Fibroblast of pulmonary artery (primary cell): ENCODE results near the gene HSD3B7.

ENCODE experiments used
- DNase-seq: peaks from one replicate; pipeline ENCODE4 v3.0.0-alpha.2; 2010; ENCODE audit warnings: low read depth
- H3K4me3 ChIP-seq: replicated peaks from 2 replicates; pipeline ENCODE4 v1.5.1; 2011; ENCODE audit warnings: low read depth, mild to moderate bottlenecking, control low read depth, low read length, moderate library complexity
- TF ChIP-seq, protein P1 (sequence below): IDR thresholded peaks from 2 replicates; pipeline ENCODE4 v1.5.1; 2011; ENCODE audit warnings: mild to moderate bottlenecking, control low read depth, low read length, inconsistent platforms; ENCODE audit errors: missing control alignments

Gene HSD3B7

GRCh38 chr16:30983898-30984610 lies 953 bp upstream of the HSD3B7 start:
- TF ChIP-seq, protein P1, sequence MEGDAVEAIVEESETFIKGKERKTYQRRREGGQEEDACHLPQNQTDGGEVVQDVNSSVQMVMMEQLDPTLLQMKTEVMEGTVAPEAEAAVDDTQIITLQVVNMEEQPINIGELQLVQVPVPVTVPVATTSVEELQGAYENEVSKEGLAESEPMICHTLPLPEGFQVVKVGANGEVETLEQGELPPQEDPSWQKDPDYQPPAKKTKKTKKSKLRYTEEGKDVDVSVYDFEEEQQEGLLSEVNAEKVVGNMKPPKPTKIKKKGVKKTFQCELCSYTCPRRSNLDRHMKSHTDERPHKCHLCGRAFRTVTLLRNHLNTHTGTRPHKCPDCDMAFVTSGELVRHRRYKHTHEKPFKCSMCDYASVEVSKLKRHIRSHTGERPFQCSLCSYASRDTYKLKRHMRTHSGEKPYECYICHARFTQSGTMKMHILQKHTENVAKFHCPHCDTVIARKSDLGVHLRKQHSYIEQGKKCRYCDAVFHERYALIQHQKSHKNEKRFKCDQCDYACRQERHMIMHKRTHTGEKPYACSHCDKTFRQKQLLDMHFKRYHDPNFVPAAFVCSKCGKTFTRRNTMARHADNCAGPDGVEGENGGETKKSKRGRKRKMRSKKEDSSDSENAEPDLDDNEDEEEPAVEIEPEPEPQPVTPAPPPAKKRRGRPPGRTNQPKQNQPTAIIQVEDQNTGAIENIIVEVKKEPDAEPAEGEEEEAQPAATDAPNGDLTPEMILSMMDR = no peak
- no peak for DNase-seq
- H3K4me3 ChIP-seq = no peak overlapping the region

DNA sequence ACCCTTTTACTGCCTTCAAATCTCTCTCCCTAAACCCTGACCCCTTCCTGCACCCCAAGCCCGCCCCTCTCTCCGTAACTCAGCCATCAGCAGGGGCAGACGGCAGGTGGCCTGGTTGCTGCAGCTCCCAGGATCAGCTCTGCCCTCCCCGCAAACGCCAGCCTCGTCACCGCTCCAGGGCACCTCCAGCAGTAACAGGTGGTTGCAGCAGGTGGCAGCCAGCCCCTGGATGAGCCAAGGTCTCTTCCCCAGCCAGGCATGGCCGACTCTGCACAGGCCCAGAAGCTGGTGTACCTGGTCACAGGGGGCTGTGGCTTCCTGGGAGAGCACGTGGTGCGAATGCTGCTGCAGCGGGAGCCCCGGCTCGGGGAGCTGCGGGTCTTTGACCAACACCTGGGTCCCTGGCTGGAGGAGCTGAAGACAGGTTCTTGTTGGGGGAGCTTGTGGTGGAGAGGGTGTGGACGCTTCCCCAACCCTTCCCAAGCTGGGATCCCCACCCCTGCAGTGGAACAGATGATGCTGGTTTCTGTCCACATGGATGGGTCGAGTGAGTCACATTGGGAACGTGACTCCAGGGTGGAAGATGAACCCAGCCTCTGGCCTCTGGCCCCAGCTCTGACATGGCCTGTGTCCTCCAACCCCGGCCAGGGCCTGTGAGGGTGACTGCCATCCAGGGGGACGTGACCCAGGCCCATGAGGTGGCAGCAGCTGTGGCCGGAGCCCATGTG lies 558 bp downstream of the HSD3B7 start:
- peak overlapping the region; percentile 47 for H3K4me3 ChIP-seq
- no peak for DNase-seq
- TF ChIP-seq, protein P1 = no peak

- TF ChIP-seq, protein P1 = no peak
- no peak overlapping the region for H3K4me3 ChIP-seq
- no peak for DNase-seq
Measured at GRCh38 chr16:30986129-30986991, 1.4 kb downstream of the HSD3B7 start.

DNA sequence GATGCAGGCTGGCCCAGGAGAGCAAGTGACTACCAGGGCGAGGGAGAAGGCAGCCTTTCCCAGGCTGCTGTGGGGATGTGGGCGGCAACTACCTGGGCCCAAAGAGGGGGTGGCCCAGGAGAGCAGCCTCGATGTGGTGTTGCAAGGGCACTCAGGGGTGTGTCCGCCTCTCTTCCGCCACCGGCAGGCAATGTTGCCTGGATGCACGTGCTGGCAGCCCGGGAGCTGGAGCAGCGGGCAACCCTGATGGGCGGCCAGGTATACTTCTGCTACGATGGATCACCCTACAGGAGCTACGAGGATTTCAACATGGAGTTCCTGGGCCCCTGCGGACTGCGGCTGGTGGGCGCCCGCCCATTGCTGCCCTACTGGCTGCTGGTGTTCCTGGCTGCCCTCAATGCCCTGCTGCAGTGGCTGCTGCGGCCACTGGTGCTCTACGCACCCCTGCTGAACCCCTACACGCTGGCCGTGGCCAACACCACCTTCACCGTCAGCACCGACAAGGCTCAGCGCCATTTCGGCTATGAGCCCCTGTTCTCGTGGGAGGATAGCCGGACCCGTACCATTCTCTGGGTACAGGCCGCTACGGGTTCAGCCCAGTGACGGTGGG lies 2.7 kb downstream of the HSD3B7 start:
- H3K4me3 ChIP-seq = no peak overlapping the region
- TF ChIP-seq, protein P1 = no peak
- DNase-seq = no peak

DNA sequence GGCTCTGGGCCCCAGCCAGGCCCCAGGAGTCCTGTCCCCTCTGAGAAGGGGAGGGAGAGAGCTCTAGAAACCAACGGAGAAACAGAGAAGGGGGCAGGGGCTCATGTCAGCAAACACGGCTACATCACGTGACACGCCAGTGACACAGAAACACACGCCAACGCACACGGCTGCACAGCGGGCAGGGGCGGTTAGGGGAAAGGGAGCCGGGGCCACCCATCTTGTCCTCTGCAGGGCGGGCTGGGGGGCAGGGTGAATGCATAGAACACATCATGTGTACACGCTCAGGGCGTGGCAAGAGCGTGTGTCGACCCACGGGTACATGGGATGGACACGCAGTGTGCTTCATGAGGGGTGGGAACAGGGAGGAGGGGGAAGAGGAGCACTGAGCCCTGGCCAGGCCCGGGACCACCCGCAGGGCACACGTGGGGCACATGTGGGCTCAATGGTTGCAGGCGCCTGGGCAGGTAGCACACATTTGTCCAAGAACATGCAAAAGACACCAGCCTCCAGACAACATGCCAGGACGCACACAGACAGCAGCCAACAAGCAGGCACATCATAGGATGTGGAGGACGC lies 4.6 kb downstream of the HSD3B7 start:
- DNase-seq = no peak

DNA sequence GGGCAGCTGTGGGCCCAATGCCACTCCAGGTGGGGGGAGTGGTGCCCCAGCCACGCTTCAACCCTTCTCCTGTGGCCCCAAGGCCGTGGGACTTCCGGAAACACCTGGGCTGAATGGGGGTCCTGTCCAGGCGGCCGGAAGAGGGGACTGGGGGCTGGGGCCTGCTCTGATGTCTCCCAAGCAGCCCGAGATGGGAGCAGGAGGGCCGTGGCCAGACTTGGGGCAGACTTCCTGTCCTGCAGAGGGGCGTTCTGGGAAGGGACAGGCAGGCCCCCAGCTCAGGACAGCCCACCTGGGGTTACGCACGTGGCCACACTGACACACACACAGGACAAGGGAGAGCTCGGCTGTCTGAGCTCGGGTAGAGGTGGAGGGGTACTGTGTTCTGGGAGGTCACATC lies 5.1 kb downstream of the HSD3B7 start:
- TF ChIP-seq, protein P1 = no peak
- no peak overlapping the region for H3K4me3 ChIP-seq
- DNase-seq = no peak

More for the DNA sequence above, 4.6 kb downstream of the HSD3B7 start:
- TF ChIP-seq, protein P1 = no peak
- H3K4me3 ChIP-seq = no peak overlapping the region
